ACHN (cell line): Measurements from ENCODE around the gene LDB3.
A peak's percentile ranks its signal among the peaks of the same experiment; 100 is the strongest.

Experiments used
- DNase-seq: peaks from one replicate; pipeline ENCODE4 v3.0.0-alpha.2; 2015
- in situ Hi-C: cut with HindIII; loops from 2 replicates; pipeline ENCODE4 v1.10.0; 2017; ENCODE audit warnings: low sequenced_read_pairs, low pct_ligation_motif_present, low pct_unique_long_range_greater_than_20kb

Gene LDB3

GRCh38 chr10:86693721-86694369 lies 25.5 kb downstream of the LDB3 start:
- DNase-seq = peak; percentile 52
- in situ Hi-C loops = no loop called here

- in situ Hi-C loops = no loop called here
- no peak for DNase-seq
Observed at GRCh38 chr10:86698207-86698940, 30.1 kb downstream of the LDB3 start.

GRCh38 chr10:86699125-86699524 lies 30.8 kb downstream of the LDB3 start:
- in situ Hi-C loops = no loop called here

GRCh38 chr10:86699541-86699940 lies 31.2 kb downstream of the LDB3 start:
- in situ Hi-C loops = no loop called here
- DNase-seq = no peak

More at GRCh38 chr10:86699125-86699524, 30.8 kb downstream of the LDB3 start:
- no peak for DNase-seq

GRCh38 chr10:86699991-86700840 lies 31.9 kb downstream of the LDB3 start:
- in situ Hi-C loops = no loop called here
- DNase-seq = no peak

- no peak for DNase-seq
- in situ Hi-C loops = no loop called here
Observed at GRCh38 chr10:86700851-86701617, 32.7 kb downstream of the LDB3 start.

GRCh38 chr10:86703176-86703575 lies 34.9 kb downstream of the LDB3 start:
- DNase-seq = no peak
- in situ Hi-C loops = no loop called here

- no peak for DNase-seq
- in situ Hi-C loops = no loop called here
Observed at GRCh38 chr10:86705139-86705538, 36.8 kb downstream of the LDB3 start.

GRCh38 chr10:86705905-86706304 lies 37.6 kb downstream of the LDB3 start:
- no peak for DNase-seq
- in situ Hi-C loops = no loop called here

- in situ Hi-C loops = no loop called here
- no peak for DNase-seq
Observed at GRCh38 chr10:86706401-86706841, 38.1 kb downstream of the LDB3 start.

GRCh38 chr10:86706977-86707376 lies 38.7 kb downstream of the LDB3 start:
- DNase-seq = no peak
- in situ Hi-C loops = no loop called here

GRCh38 chr10:86707505-86707904 lies 39.2 kb downstream of the LDB3 start:
- in situ Hi-C loops = no loop called here
- DNase-seq = no peak

GRCh38 chr10:86708068-86708782 lies 39.9 kb downstream of the LDB3 start:
- no peak for DNase-seq
- in situ Hi-C loops = no loop called here

- no peak for DNase-seq
- in situ Hi-C loops = no loop called here
Observed at GRCh38 chr10:86708783-86709380, 40.6 kb downstream of the LDB3 start.

GRCh38 chr10:86709396-86710185 lies 41.3 kb downstream of the LDB3 start:
- no peak for DNase-seq
- in situ Hi-C loops = no loop called here

GRCh38 chr10:86710987-86711512 lies 42.7 kb downstream of the LDB3 start:
- DNase-seq = peak; percentile 94
- in situ Hi-C loops = no loop called here
